SK-N-SH (cell line): Measurements from ENCODE around the gene PDGFA. TPM values are rescaled to one million over a fixed set of nuclear protein-coding genes. Genes with fewer than 3 reads are reported as not detected.
"Not testable (repeated sequence)": the region's sequence is repeated elsewhere in the genome, so short reads cannot be mapped to it uniquely, and the experiment has no call there.

ENCODE experiments used
- CTCF ChIA-PET: fragments of 300-600, 350-600 bp; formaldehyde crosslinking; extraction: SDS; loops from one replicate; lab custom pipeline; 2021; lab: Yijun Ruan, JAX
- POLR2A ChIA-PET: fragments of 350-600 bp; sonication (Branson Sonifier 250); formaldehyde crosslinking; extraction: SDS; loops from one replicate; lab custom pipeline; 2020; ENCODE audit warnings: antibody characterized with exemption, inconsistent platforms; lab: Yijun Ruan, JAX
- DNase-seq: peaks from one replicate; pipeline ENCODE4 v3.0.0; 2012
- H2AFZ ChIP-seq: fragments of 200-600 bp; sonication (generic); 2 replicates; pipeline ENCODE4 v1.8.1; 2016; ENCODE audit warnings: antibody characterized with exemption, mild to moderate bottlenecking, low read depth
- H3F3A ChIP-seq: fragments of 200-600 bp; sonication (generic); replicated peaks from 2 replicates; pipeline ENCODE3; 2016; ENCODE audit warnings: antibody characterized with exemption, mild to moderate bottlenecking; ENCODE audit not compliant: insufficient read depth
- H3K27ac ChIP-seq, 2 experiments: fragments of 200-500 bp in 1 of 2; fragments of 200-600 bp in 1 of 2; sonication (Bioruptor generic) in 1 of 2; sonication (generic), shearing (Covaris generic) in 1 of 2; 2 replicates each; pipeline versions ENCODE4 v1.5.1 to v1.6.1; 2014 to 2016; ENCODE audit warnings: low read depth in 2 of 2, inconsistent platforms in 1 of 2, low read length in 1 of 2, mild to moderate bottlenecking in 1 of 2, mixed read lengths in 1 of 2
- H3K27me3 ChIP-seq: fragments of 200-600 bp; sonication (generic), shearing (Covaris generic); 2 replicates; pipeline ENCODE4 v1.6.1; 2016; ENCODE audit warnings: mixed run types; ENCODE audit not compliant: insufficient read depth
- H3K36me3 ChIP-seq, 2 experiments: fragments of 200-500 bp in 1 of 2; fragments of 200-600 bp in 1 of 2; sonication (Bioruptor generic) in 1 of 2; sonication (generic) in 1 of 2; replicated peaks in 1 of 2; 2 replicates each; pipeline versions ENCODE3 to v1.5.1; 2014 to 2016; ENCODE audit warnings: low read length in 1 of 2, mild to moderate bottlenecking in 1 of 2; ENCODE audit not compliant: insufficient read depth in 2 of 2, control insufficient read depth in 1 of 2
- H3K4me1 ChIP-seq, 2 experiments: fragments of 200-500 bp in 1 of 2; fragments of 200-600 bp in 1 of 2; sonication (Bioruptor generic) in 1 of 2; sonication (generic), shearing (Covaris generic) in 1 of 2; 2 replicates each; pipeline versions ENCODE4 v1.5.1 to v1.6.1; 2014 to 2016; ENCODE audit warnings: low read depth in 1 of 2, low read length in 1 of 2, mixed run types in 1 of 2; ENCODE audit not compliant: insufficient read depth in 2 of 2, control insufficient read depth in 1 of 2
- H3K4me2 ChIP-seq: fragments of 200-600 bp; sonication (generic), shearing (Covaris generic); 2 replicates; pipeline ENCODE4 v1.6.1; 2017; ENCODE audit warnings: mixed run types
- H3K4me3 ChIP-seq, 2 experiments: fragments of 200-500 bp in 1 of 2; fragments of 200-600 bp in 1 of 2; sonication (Bioruptor generic) in 1 of 2; sonication (generic), shearing (Covaris generic) in 1 of 2; 2 replicates each; pipeline versions ENCODE4 v1.5.1 to v1.8.1; 2014 to 2016; ENCODE audit warnings: low read depth in 2 of 2, inconsistent platforms in 1 of 2, low read length in 1 of 2, mild to moderate bottlenecking in 1 of 2, mixed read lengths in 1 of 2, moderate library complexity in 1 of 2
- H3K79me2 ChIP-seq: fragments of 200-600 bp; sonication (generic); 2 replicates; pipeline ENCODE4 v1.8.1; 2017; ENCODE audit warnings: mild to moderate bottlenecking; ENCODE audit not compliant: insufficient read depth
- H3K9ac ChIP-seq: fragments of 200-600 bp; sonication (generic); 2 replicates; pipeline ENCODE4 v1.6.1; 2017; ENCODE audit warnings: mixed run types
- H3K9me2 ChIP-seq: fragments of 200-600 bp; sonication (generic); 2 replicates; pipeline ENCODE4 v1.6.1; 2017; ENCODE audit warnings: mixed run types
- H3K9me3 ChIP-seq: fragments of 200-600 bp; sonication (generic); 2 replicates; pipeline ENCODE4 v1.6.1; 2017; ENCODE audit warnings: mixed run types, mild to moderate bottlenecking, moderate library complexity
- H4K20me1 ChIP-seq: fragments of 200-600 bp; sonication (generic); 2 replicates; pipeline ENCODE4 v1.6.1; 2017; ENCODE audit warnings: mild to moderate bottlenecking, mixed run types; ENCODE audit not compliant: insufficient read depth
- CHD2 ChIP-seq: fragments of 150-350 bp; IDR thresholded peaks from 2 replicates; pipeline ENCODE4 v1.6.1; 2018; ENCODE audit warnings: low read length; ENCODE audit not compliant: partially characterized antibody
- EZH2phosphoT487 ChIP-seq: fragments of 200-600 bp; sonication (generic); IDR thresholded peaks from 2 replicates; pipeline ENCODE4 v1.6.1; 2017; ENCODE audit warnings: low read depth, mixed run types, mild to moderate bottlenecking, antibody characterized with exemption, moderate library complexity, borderline replicate concordance
- FOSL2 ChIP-seq: IDR thresholded peaks from 2 replicates; pipeline ENCODE4 v1.4.0; 2012; ENCODE audit warnings: low read depth, mild to moderate bottlenecking, moderate library complexity, borderline replicate concordance
- GABPA ChIP-seq: IDR thresholded peaks from 2 replicates; pipeline ENCODE4 v1.4.0; 2012; ENCODE audit warnings: low read depth, mild to moderate bottlenecking
- GATA2 ChIP-seq: sonication (generic); formaldehyde crosslinking; IDR thresholded peaks from 2 replicates; pipeline ENCODE4 v1.5.0; 2020; ENCODE audit warnings: mild to moderate bottlenecking, missing genetic modification reagents
- NRF1 ChIP-seq: IDR thresholded peaks from 2 replicates; pipeline ENCODE4 v1.6.1; 2012; ENCODE audit warnings: low read depth, mild to moderate bottlenecking, low read length
- RAD21 ChIP-seq: IDR thresholded peaks from 2 replicates; pipeline ENCODE4 v1.6.1; 2012; ENCODE audit warnings: mild to moderate bottlenecking, low read length
- RCOR1 ChIP-seq: fragments of 150-350 bp; IDR thresholded peaks from 2 replicates; pipeline ENCODE4 v1.6.1; 2017; ENCODE audit warnings: antibody characterized with exemption, low read length
- RFX5 ChIP-seq: IDR thresholded peaks from 2 replicates; pipeline ENCODE4 v1.6.1; 2012; ENCODE audit warnings: mild to moderate bottlenecking, improper control_type of control experiment, low read length
- RXRA ChIP-seq: IDR thresholded peaks from 2 replicates; pipeline ENCODE4 v1.4.0; 2012; ENCODE audit warnings: low read depth, mild to moderate bottlenecking, borderline replicate concordance
- SIN3A ChIP-seq: IDR thresholded peaks from 2 replicates; pipeline ENCODE4 v1.6.1; 2012; ENCODE audit warnings: low read depth, mild to moderate bottlenecking, low read length, moderate library complexity, borderline replicate concordance
- TCF12 ChIP-seq: IDR thresholded peaks from 2 replicates; pipeline ENCODE4 v1.4.0; 2012
- YY1 ChIP-seq: IDR thresholded peaks from 2 replicates; pipeline ENCODE4 v1.4.0; 2012; ENCODE audit warnings: low read depth, mild to moderate bottlenecking
- WGBS: methylation state at CpG from one replicate; pipeline ENCODE4 v1.1.6; 2017; ENCODE audit warnings: low lambda C conversion rate; 5-methylcytosine and 5-hydroxymethylcytosine counted together
- polyA plus RNA-seq, 3 experiments: library from polyadenylated mRNA; depleted of rRNA; stranded (reverse); fragments of >200 nt; gene quantifications; 2 replicates each; pipeline ENCODE4 v1.2.3, GENCODE V29; 2012
- TF ChIP-seq, protein P1 (sequence below): fragments of 150-350 bp; IDR thresholded peaks from 2 replicates; pipeline ENCODE4 v1.6.1; 2016; ENCODE audit warnings: mild to moderate bottlenecking, low read depth, low read length
- TF ChIP-seq, protein P2 (sequence below): IDR thresholded peaks from 2 replicates; pipeline ENCODE4 v1.4.0; 2012; ENCODE audit warnings: low read depth, borderline replicate concordance
- TF ChIP-seq, protein P3 (sequence below): fragments of 150-350 bp; IDR thresholded peaks from 2 replicates; pipeline ENCODE4 v1.6.1; 2017; ENCODE audit warnings: antibody characterized with exemption, low read length, low read depth, borderline replicate concordance
- TF ChIP-seq, protein P4 (sequence below): IDR thresholded peaks from 2 replicates; pipeline ENCODE4 v1.6.1; 2012; ENCODE audit warnings: mild to moderate bottlenecking, low read depth, low read length, moderate library complexity
- TF ChIP-seq, protein P5 (sequence below): fragments of 200-600 bp; sonication (generic); IDR thresholded peaks from 2 replicates; pipeline ENCODE4 v1.6.1; 2017; ENCODE audit warnings: antibody characterized with exemption, mild to moderate bottlenecking, moderate library complexity

The PDGFA gene
- polyA plus RNA-seq, 1 of the 3 experiments (the other 2 are of a cell fraction): 18.9 TPM

DNA sequence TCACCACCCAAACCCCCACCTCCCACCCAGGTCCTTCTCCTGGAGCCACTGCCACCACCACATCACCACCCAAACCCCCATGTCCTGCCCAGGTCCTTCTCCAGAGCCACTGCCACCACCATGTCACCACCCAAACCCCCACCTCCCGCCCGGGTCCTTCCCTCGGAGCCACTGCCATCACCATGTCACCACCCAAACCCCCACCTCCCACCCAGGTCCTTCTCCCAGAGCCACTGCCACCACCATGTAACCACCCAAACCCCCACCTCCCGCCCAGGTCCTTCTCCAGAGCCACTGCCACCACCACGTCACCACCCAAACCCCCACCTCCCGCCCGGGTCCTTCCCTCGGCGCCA is 31.9 kb upstream of the PDGFA start:
- H3F3A ChIP-seq, H2AFZ ChIP-seq, DNase-seq, H3K27ac ChIP-seq, H4K20me1 ChIP-seq, H3K9me2 ChIP-seq, H3K4me3 ChIP-seq, POLR2A ChIA-PET, H3K4me1 ChIP-seq, H3K4me2 ChIP-seq, H3K79me2 ChIP-seq, H3K9ac ChIP-seq, H3K27me3 ChIP-seq, H3K9me3 ChIP-seq, CTCF ChIA-PET, H3K36me3 ChIP-seq: not testable (repeated sequence)
- WGBS: 89% methylated on average over 9 of the region's 9 CpGs

DNA sequence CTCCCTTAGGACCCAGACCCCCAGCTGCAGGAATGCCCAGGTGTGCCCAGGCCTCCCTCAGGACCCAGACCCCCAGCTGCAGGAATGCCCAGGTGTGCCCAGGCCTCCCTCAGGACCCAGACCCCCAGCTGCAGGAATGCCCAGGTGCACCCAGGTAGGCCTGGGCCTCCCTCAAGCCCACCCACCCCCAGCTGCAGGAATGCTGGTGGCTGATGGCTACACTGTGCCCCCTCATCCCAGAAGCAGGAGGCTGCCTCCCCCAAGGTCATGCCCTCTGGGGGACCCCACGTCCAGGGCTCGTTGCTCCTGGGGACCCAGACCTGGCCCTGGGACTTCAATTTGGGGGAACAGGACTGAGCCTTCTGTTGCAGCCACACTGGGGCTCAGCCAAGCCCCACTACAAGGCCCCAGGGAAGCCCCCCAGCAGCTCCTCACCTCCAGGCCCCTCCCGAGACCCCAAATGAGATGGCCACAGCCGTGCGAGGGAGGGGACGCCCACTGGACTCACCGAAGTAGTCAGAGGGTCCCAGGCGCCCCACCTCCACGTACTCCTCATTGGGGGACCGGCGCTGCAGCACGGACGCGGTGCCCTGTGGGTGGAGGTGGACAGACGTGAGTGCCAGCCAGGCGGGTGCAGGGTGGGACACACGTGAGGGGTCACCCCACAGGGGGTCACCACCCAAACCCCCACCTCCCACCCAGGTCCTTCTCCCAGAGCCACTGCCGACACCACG is 31.4 kb upstream of the PDGFA start:
- Histone ChIP-seq H3K27ac (no peak overlapping the region), H3K36me3 (peaks cover 0 to 9% of the 10 kb centered on the region in 2 experiments), H2AFZ (no peak overlapping the region), H3K9ac (no peak overlapping the region), H3K9me2 (no peaks in the 10 kb centered on the region), H3K4me2 (no peak overlapping the region), H4K20me1 (no peaks in the 10 kb centered on the region), H3K9me3 (no peaks in the 10 kb centered on the region), H3F3A (peaks cover 3% of the 10 kb centered on the region), H3K79me2 (no peaks in the 10 kb centered on the region), H3K27me3 (no peaks in the 10 kb centered on the region), H3K4me1 (no peaks in the 10 kb centered on the region), H3K4me3 (no peak overlapping the region)
- POLR2A ChIA-PET: no interaction called here
- CTCF ChIA-PET: no interaction called here
- WGBS: 94% methylated on average over 19 of the region's 19 CpGs
- no peak for DNase-seq
- TF ChIP-seq, protein P1, sequence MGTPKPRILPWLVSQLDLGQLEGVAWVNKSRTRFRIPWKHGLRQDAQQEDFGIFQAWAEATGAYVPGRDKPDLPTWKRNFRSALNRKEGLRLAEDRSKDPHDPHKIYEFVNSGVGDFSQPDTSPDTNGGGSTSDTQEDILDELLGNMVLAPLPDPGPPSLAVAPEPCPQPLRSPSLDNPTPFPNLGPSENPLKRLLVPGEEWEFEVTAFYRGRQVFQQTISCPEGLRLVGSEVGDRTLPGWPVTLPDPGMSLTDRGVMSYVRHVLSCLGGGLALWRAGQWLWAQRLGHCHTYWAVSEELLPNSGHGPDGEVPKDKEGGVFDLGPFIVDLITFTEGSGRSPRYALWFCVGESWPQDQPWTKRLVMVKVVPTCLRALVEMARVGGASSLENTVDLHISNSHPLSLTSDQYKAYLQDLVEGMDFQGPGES: no peak
- TF ChIP-seq YY1: no peak
- no peak for TF ChIP-seq CHD2
- TF ChIP-seq FOSL2: no peak
- no peak for TF ChIP-seq SIN3A
- TF ChIP-seq RAD21: no peak
- no peak for TF ChIP-seq RFX5
- TF ChIP-seq RCOR1: no peak
- no peak for TF ChIP-seq RXRA
- TF ChIP-seq GABPA: no peak
- TF ChIP-seq GATA2 (CRISPR knock-in tag): no peak
- TF ChIP-seq, protein P2, sequence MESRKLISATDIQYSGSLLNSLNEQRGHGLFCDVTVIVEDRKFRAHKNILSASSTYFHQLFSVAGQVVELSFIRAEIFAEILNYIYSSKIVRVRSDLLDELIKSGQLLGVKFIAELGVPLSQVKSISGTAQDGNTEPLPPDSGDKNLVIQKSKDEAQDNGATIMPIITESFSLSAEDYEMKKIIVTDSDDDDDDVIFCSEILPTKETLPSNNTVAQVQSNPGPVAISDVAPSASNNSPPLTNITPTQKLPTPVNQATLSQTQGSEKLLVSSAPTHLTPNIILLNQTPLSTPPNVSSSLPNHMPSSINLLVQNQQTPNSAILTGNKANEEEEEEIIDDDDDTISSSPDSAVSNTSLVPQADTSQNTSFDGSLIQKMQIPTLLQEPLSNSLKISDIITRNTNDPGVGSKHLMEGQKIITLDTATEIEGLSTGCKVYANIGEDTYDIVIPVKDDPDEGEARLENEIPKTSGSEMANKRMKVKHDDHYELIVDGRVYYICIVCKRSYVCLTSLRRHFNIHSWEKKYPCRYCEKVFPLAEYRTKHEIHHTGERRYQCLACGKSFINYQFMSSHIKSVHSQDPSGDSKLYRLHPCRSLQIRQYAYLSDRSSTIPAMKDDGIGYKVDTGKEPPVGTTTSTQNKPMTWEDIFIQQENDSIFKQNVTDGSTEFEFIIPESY: no peak
- TF ChIP-seq TCF12: no peak
- TF ChIP-seq, protein P3, sequence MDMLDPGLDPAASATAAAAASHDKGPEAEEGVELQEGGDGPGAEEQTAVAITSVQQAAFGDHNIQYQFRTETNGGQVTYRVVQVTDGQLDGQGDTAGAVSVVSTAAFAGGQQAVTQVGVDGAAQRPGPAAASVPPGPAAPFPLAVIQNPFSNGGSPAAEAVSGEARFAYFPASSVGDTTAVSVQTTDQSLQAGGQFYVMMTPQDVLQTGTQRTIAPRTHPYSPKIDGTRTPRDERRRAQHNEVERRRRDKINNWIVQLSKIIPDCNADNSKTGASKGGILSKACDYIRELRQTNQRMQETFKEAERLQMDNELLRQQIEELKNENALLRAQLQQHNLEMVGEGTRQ: no peak
- TF ChIP-seq EZH2phosphoT487: no peak
- TF ChIP-seq, protein P4, sequence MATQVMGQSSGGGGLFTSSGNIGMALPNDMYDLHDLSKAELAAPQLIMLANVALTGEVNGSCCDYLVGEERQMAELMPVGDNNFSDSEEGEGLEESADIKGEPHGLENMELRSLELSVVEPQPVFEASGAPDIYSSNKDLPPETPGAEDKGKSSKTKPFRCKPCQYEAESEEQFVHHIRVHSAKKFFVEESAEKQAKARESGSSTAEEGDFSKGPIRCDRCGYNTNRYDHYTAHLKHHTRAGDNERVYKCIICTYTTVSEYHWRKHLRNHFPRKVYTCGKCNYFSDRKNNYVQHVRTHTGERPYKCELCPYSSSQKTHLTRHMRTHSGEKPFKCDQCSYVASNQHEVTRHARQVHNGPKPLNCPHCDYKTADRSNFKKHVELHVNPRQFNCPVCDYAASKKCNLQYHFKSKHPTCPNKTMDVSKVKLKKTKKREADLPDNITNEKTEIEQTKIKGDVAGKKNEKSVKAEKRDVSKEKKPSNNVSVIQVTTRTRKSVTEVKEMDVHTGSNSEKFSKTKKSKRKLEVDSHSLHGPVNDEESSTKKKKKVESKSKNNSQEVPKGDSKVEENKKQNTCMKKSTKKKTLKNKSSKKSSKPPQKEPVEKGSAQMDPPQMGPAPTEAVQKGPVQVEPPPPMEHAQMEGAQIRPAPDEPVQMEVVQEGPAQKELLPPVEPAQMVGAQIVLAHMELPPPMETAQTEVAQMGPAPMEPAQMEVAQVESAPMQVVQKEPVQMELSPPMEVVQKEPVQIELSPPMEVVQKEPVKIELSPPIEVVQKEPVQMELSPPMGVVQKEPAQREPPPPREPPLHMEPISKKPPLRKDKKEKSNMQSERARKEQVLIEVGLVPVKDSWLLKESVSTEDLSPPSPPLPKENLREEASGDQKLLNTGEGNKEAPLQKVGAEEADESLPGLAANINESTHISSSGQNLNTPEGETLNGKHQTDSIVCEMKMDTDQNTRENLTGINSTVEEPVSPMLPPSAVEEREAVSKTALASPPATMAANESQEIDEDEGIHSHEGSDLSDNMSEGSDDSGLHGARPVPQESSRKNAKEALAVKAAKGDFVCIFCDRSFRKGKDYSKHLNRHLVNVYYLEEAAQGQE: no peak
- TF ChIP-seq, protein P5, sequence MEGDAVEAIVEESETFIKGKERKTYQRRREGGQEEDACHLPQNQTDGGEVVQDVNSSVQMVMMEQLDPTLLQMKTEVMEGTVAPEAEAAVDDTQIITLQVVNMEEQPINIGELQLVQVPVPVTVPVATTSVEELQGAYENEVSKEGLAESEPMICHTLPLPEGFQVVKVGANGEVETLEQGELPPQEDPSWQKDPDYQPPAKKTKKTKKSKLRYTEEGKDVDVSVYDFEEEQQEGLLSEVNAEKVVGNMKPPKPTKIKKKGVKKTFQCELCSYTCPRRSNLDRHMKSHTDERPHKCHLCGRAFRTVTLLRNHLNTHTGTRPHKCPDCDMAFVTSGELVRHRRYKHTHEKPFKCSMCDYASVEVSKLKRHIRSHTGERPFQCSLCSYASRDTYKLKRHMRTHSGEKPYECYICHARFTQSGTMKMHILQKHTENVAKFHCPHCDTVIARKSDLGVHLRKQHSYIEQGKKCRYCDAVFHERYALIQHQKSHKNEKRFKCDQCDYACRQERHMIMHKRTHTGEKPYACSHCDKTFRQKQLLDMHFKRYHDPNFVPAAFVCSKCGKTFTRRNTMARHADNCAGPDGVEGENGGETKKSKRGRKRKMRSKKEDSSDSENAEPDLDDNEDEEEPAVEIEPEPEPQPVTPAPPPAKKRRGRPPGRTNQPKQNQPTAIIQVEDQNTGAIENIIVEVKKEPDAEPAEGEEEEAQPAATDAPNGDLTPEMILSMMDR: no peak
- no peak for TF ChIP-seq NRF1
